HG02840 (cell line): ENCODE data around the gene HSPB9.

Experiments
- ATAC-seq: cut with Tn5 transposase; IDR thresholded peaks from one replicate; pipeline ENCODE4 v1.9.1; 2021; ENCODE audit warnings: mild to moderate bottlenecking, moderate library complexity, moderate number of reproducible peaks; ENCODE audit not compliant: unreplicated experiment, low FRiP score

The HSPB9 gene, protein sequence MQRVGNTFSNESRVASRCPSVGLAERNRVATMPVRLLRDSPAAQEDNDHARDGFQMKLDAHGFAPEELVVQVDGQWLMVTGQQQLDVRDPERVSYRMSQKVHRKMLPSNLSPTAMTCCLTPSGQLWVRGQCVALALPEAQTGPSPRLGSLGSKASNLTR

GRCh38 chr17:42122371-42123303, at the start of gene HSPB9:
Gene HSPB9 (plus strand): TSS chr17:42122804. CDS start chr17:42122851, 47 bp downstream.
- no peak for ATAC-seq

DNA sequence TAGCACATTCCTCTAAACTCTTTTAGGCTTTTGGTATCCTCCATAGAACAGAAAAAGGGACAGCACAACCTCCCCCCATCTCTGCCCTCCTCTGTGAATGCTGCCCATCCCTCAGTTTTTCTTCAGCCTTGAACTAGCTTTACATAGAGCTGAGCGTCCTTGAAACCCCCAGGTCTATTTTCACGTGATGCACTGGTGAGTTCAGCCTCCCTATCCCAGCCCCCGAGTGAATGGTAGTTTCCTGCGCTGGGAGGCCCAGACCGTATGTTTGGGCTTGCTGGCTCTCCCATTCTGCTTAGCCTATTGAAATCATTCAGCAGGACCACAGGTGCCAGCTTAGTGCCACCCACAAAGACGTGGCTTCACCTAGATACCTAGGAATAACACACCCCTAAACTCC, 46.8 kb upstream of the HSPB9 start:
- no peak for ATAC-seq

GRCh38 chr17:42076797-42077559, 45.6 kb upstream of the HSPB9 start:
- ATAC-seq: no peak

DNA sequence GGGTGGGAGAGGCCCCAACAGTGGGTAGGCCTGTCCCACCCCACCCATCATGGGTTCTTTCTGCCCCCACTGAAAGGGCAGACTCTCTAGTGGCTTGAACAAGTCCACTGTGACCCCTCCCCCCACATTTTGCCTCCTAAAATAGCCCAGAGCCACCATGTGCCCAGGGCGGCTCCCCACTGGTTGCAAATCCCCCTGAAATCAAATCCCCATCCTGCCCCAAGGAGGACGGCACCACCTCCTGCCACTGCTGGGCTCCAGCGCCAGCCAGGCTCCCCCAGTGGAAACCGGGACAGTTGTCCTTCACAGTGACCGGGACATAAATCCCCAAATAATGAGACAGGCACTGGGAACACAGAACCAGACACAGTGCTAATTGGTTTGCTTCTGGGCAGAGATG, 44.8 kb upstream of the HSPB9 start:
- ATAC-seq: no peak

DNA sequence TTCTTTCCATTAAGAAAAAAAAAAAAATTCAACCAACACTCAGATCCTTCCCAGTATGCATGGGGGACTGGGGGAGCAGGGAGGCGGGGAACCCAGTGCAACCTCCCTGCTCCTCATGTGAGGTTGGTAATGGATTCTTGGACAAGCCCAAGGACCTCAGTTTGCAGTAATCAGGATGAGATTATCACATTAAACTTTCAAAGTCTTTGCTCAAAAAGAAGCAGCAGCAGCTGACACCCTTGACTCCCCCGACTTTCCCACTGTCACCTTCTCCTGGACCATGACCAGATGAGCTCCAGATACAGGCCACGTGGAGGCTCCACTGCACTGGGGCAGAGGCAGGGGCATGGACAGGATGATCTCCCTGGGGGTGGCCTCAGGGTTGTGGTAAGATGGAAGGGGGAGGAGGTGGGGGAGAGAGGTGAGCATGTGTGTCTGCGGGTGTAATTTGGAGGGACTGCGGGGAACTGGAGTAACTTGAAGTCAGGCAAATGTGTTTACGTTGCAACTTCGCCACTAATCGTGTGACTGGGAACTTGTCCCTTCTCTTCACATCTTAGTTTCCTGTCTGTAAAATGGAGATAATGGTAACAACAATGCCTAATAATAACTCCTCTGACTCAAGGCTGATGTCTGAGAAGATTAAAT, 44.1 kb upstream of the HSPB9 start:
- ATAC-seq: no peak

- no peak for ATAC-seq
Observed at GRCh38 chr17:42079541-42079940, 43.1 kb upstream of the HSPB9 start.

DNA sequence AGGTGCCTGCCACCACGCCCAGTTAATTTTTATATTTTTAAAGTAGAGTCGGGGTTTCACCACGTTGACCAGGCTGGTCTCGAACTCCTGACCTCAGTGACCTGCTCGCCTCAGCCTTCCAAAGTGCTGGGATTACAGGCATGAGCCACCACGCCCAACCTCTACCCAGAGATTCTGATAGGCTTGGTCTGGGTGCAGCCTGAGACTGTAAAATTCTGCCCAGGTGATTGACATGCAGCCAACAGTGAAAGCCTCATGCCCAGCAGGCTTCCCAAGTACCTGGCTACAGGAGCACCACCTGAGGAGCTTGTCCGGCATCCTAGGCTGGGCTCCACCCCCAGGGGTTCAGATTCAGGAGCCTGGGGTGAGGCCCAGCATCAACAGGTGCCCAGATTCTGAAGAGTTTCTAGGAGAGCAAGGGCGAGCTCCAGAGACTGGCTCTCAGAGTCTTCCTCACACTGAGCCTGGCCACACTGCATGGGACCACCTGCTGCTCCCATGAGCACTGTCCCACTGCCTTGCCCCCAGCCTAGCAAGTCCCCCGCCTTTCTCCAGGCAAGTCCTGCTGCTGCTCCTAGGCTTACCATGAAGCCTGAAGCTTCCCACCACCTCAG, 41.0 kb upstream of the HSPB9 start:
- no peak for ATAC-seq

DNA sequence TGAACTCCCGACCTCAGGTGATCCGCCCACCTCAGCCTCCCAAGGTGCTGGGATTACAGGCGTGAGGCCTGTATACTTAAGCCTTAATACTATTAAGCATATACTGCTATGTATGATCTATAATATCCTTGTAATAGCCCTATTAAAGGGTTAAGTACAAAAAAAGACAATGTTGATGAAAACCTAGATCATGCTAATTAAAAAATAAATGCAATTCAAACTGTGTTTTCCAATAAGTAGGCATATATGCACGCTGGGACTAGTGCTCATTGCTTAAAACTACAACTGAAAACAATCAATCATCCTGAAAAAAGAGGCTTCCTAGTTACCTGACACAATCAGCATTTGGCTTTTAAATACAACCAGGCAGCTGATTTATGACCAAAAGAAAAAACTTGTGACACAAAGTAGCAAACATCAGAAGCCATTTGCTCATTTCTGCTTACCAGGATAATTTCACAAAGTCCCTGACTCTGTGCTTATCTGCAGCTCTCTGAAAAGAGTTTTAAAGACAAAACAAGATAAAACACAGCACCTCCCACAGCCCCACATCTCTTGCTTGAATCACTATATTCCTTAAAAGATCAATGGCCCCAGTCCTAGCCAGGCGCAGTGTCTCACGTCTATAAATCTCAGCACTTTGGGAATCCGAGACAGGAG, 35.4 kb upstream of the HSPB9 start:
- ATAC-seq: no peak

GRCh38 chr17:42087736-42088705, 34.6 kb upstream of the HSPB9 start:
- no peak for ATAC-seq

- no peak for ATAC-seq
Observed at GRCh38 chr17:42088736-42089135, 33.9 kb upstream of the HSPB9 start.

- no peak for ATAC-seq
Observed at GRCh38 chr17:42090964-42091790, 31.4 kb upstream of the HSPB9 start.

GRCh38 chr17:42092939-42093338, 29.7 kb upstream of the HSPB9 start:
- no peak for ATAC-seq

GRCh38 chr17:42094375-42095069, 28.1 kb upstream of the HSPB9 start:
- no peak for ATAC-seq

- ATAC-seq: no peak
Observed at GRCh38 chr17:42096360-42097111, 26.1 kb upstream of the HSPB9 start.

- ATAC-seq: no peak
Observed at GRCh38 chr17:42097691-42098631, 24.6 kb upstream of the HSPB9 start, which contains the start of gene ZNF385C. Gene ZNF385C (minus strand): TSS chr17:42098473. CDS start chr17:42063056, 35,417 bp downstream.
